Stimulated activated CD4-positive, alpha-beta T cell treated with anti-CD3 and anti-CD28 coated beads, Interleukin-15, amount 100 ng/mL, for 48 hours (primary cell): ENCODE results near the gene ACBD4.

Experiments used
- DNase-seq, 2 donors: peaks; one replicate each; pipeline ENCODE4 v3.0.0-alpha.2; 2020; ENCODE audit warnings: low read depth in 2 of 2

Gene ACBD4, protein sequence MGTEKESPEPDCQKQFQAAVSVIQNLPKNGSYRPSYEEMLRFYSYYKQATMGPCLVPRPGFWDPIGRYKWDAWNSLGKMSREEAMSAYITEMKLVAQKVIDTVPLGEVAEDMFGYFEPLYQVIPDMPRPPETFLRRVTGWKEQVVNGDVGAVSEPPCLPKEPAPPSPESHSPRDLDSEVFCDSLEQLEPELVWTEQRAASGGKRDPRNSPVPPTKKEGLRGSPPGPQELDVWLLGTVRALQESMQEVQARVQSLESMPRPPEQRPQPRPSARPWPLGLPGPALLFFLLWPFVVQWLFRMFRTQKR

DNA sequence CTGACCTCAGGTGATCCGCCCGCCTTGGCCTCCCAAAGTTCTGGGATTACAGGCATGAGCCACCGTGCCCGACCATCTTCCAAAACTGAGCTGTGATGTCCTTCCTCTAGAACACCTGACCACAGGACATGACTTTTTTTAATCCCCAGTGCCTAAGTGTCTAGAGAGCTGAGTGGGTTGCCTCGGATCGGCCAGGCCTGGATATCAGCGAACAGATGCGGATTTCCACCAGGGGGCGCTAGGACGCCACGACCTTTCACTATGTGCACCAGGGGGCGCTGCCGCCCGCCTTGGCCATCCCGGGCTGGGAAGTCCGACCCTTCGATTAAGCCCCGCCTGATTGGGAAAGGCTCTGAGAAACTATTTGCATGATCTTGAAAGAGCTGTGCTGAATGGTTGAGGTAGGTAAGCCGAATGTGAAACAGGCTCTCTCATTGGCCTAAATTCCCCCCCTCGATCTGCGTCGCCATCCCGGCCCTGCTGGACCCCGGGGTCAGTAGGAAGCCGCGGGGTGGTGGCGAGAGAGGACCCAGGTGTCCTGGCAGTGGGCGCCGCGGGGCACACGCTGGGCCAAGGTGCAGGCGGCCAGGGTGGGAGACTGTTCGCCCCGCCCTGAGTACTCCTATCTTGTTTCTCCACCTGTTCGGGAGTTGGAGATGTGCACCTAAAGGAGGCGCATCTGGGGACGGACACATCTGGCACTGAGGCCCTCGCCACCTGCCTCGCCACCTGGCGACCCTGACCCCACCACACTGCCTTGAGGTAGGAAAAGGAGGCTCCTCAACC is at the start of gene ACBD4:
Gene ACBD4 (plus strand): TSS at position 496 of the 786 bp plus-strand sequence. CDS start 458 bp downstream, outside the sequence.
- DNase-seq: peak; percentile 94 to 95

DNA sequence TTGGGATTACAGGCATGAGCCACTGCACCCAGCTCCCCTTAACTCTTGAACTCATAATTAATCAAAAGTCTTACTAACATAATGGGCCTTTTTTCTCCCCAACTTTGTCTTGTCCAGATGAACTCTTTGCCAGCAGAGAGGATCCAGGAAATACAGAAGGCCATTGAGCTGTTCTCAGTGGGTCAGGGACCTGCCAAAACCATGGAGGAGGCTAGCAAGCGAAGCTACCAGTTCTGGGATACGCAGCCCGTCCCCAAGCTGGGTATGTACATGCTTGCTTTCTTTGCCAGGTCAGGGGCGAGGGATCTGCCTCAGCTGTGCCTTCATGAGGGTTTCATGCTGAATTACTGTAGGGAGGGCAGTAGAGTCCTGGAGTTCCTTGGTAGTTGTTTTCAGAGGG is 49.1 kb upstream of the ACBD4 start:
- no peak for DNase-seq

DNA sequence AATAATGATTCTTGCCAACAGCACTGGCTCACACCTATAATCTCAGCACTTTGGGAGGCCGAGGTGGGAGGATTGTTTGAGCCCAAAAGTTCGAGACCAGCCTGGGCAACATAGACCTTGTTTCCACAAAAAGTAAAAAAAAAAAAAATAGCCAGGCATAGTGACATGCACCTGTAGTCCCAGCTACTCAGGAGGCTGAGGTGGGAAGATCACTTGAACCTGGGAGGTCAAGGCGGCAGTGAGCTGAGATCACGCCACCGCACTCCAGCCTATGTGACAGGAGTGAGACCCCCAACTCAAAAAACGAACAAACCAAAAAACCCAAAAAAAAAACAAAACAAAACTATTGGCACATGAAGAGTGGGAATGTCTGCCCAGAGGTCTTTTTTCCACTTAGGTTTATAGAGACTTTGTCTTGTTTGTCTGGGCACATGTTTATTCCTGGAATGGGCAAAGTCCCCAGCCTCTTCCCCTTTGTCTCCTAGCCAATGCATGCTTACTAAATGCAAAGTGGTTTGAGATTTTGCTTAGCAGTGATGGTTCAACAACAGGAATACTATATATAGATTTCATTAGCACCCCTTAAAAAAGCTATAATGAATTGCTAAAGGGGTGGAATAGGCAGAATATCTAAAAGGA is 48.5 kb upstream of the ACBD4 start:
- DNase-seq: no peak

DNA sequence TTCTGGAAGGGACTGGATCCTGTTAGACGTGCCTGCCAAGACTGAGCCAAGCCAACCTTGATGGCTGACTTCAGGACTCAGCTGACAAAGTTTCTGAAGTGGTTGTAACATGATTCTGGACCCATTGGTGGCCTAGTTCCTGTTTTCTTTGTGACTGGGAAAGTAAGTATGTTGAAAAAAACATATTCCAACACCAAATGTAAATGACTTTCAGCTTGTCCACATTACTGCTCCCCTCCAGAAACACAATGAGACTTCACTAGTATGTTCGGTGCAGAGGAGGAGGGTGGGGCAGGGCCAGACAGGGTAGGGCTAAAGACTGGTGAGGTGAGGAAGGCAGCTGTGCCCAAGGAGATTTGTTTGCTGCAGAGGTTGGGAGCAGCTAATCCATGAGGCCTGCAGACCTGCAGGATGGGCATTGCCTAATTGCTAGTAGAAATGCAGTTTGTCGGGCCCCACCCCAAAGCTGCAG is 47.9 kb upstream of the ACBD4 start:
- DNase-seq: no peak

DNA sequence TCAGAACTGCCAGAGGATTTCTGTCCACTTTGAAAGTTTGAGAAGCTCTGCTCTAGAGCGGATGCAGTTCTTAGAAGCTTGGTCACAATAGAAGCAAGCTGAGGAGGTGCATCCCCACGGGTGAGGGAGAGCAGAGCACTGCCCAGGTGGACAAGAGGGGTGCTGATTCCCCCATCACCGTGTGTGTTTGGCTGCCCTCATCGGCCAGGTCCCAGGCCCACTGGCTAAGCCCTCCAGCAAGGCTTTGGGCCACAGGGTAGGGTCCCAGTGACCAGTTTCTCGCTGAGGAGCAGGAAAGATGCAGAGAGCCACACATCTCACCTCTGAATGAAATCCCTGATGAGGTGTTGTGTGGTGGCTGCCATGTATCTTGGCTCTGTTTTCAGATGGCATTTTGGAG is 47.5 kb upstream of the ACBD4 start:
- DNase-seq: no peak

DNA sequence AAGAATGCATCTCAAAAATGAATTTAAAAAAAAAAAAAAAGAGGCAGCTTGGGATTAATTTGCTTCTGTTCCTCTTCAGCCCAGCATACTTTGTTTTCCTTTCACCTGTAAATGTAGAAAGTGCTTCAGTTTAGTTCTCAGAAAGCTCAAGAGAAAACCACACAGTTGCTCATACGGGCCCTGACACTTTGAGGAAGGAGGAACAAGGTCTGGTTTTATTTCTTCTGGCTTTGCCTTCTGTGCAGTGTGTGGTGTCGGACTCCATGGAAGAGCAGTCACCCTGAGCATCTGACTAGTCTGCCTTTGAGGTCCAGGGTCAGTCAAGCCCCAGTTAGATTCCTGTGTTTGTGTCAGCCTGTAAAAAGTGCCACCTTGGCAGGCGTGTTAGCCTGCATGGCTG is 46.7 kb upstream of the ACBD4 start:
- no peak for DNase-seq

DNA sequence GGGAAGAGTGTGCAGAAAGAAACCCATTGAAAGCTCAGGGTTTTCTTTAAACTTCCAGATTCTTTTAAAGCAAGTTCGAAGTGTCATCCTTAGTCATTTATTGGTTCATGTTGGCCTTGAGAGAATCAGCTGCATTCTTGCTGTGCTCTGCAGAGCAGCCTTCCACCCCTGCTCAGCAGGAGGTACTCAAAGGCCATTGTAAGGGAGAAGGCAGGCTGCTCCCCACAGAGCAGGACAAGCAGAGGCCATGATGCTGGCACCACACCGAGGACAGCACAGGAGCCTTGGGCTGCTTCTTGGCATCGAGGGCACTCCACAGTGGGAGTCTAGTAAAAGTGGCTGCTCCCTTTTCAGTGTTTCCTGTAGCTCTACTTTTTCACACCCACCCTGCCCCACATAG is 44.8 kb upstream of the ACBD4 start:
- DNase-seq: no peak

DNA sequence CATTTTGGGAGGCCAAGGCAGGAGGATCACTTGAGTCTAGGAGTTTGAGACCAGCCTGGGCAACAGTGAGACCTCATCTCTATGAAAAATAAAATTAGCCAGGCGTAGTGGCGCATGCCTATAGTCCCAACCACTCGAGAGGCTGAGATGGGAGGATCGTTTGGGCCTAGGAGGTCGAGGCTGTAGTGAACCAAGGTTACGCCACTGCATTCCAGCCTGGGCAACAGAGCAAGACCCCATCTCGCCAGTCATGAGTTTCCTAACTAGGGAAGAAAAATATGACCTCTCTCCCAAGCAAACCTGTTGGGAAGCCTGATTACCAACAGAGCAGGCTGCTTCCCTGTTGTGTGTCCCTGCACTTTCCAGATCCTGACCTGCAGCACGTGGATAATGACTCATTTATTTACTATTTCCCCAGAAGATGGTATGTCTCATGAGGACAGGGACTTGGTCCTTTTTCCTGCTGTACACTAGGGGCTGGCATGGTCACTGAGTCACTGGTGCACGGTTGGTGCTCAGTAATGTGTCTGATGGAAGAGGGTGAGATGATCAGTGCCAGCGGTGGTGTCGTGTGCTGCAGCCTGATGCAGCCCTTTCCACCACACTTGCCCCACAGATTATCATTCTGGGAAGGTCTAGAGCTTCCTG is 43.6 kb upstream of the ACBD4 start:
- DNase-seq: no peak

DNA sequence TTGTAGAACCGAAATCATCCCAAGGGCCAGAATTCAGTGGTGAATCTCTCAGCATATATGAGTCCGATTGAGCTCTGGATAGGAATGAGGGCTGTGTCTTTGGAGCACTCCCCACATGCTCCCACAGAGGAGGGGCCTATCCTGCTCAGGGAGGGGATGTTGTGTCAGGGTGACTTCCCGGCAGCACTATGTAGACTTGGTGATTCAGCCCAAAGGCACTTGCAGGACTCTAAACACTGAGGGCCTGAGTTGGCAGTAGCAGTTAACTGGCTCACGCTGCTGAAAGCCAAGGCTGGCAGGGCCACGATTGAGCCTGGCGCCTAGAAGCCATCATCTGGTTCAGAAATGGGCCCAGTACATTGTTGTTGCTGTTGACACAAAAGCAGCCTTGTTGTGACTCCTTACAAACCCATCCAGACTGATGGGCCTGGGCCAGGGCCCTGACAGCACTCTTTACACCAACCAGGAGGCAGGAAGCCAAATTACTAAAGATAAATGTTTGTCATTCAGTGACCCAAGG is 42.5 kb upstream of the ACBD4 start:
- DNase-seq: no peak

DNA sequence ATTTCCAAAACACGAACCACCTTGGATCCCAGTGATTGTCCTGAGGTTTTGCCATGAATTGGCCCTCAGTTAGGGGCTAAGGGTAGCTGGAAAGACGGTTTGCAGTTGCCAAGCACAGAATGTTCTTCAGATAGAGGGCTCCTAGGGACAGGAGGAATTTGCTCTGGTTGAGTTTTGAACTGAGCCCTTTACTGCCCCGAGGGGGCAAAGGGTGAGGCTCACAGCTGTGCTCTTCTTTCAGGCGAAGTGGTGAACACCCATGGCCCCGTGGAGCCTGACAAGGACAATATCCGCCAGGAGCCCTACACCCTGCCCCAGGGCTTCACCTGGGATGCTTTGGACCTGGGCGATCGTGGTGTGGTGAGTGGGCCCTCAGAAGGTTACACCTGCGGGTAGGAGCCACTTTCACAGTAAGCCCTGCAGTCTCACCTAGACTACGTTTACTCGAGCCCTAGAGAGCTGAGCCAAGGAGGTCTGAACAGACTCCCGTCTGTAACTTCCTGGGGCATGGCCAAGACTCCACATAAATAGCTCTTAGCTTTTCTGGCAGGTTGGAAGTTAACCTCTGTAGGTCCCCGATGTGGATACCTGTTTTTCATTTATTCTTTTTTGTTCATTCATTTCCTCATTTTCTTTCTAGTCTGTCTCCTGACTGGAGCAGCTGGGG is 41.9 kb upstream of the ACBD4 start:
- no peak for DNase-seq

DNA sequence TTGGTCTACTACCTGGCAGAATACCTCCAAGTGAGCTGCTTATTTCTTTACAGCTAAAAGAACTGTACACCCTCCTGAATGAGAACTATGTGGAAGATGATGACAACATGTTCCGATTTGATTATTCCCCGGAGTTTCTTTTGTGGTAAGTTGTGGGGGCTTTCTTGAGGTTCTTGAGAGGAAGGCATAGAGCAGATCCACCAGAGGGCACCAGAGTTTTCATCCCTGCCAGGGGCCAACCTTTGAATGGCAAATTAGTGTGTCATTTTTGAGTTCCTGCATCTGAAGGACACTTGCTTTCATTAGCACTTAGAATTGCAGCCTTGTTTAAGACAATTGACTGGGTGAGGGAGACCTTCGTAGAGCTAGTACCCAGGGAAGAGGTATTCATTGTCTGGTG is 39.3 kb upstream of the ACBD4 start:
- DNase-seq: no peak

DNA sequence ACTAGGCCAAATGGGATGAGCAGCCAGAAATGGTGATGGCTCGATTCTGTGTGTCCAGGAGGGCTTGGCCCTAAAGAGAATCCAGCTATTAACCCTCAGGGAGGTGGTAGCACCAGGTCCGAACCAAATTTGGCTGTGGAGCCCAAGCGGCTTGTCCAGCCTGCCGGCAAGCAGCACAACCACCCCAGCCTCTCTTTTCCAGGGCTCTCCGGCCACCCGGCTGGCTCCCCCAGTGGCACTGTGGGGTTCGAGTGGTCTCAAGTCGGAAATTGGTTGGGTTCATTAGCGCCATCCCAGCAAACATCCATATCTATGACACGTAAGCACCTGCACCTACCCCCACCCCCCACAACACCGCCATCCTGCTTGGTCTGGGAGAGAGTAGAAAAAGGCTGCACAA is 38.6 kb upstream of the ACBD4 start:
- DNase-seq: no peak

DNA sequence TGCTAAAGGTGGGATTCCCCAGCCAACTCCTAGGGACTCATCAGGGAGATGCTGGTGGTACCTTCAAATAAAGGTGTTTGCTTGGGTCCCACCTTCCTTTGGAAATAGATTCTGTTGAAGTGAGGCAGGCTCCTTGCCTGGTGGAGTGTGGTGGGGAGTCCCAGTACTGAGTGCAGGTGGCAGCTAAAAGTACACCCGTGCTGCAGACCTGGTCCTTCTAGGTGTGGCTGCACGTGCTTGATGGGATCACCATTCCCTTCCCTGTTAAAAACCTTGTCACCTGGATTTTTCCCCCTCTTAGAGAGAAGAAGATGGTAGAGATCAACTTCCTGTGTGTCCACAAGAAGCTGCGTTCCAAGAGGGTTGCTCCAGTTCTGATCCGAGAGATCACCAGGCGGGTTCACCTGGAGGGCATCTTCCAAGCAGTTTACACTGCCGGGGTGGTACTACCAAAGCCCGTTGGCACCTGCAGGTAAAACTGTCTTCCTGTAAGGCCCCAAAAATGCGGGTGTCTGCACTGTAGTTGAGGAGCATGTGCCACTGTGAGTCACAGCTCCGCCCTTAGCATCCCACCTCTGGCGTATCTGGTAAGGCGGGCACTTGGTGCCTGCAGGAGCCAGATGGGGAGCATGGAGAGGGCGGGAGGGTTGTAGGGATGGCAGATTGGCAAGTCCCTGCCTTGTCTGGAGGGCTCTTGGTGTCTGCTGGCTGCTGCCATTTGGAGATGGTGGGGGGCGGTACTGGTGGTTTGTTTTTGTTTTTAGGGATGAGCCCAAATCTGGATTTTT is 37.2 kb upstream of the ACBD4 start:
- no peak for DNase-seq

DNA sequence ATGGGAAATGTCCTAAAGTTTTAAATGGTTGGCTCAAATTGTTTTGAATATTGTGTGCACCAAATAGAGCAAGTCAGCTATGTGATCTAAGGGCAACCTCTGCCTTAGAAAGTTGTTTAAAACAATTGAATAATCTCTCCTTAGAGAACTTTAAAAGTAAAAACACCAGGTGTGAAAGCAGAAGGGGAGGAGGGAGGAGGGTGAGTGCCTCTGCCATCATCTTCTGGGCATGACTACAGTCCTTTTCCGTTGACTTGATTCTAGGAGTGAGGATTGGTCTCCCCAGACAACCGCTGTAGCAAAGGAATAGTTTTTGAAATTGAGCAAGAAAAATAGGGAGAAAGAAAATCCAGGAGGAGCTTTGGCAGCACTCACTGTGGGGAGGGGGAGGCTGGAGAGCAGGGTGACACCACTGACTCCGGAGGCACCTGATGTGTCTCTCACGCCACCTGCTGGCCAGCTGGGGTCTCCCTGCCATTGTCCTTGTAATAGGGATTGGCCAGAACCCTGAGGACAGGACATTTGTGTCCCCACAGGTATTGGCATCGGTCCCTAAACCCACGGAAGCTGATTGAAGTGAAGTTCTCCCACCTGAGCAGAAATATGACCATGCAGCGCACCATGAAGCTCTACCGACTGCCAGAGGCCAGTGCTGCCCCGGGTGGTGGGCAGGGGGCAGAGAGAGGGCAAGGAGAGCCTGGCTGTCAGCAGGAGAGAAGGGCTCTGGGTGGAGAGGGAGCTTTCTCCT is 36.4 kb upstream of the ACBD4 start:
- peak; percentile 43 to 71 for DNase-seq

DNA sequence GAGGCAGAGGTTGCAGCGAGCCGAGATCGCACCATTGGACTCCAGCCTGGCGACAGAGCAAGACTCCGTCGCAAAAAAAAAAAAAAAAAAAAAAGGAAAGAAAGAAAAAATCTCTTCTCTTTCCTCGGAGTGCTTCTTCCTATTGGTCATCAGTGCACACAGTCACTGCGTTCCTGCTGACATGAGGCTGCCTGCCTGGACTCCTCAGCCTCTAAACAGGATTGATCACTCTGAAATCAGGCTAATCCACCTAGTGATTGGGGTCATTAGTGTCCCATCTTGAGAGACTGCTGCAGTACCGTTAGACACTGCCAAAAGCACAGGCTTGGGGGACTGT is 34.0 kb upstream of the ACBD4 start:
- no peak for DNase-seq

DNA sequence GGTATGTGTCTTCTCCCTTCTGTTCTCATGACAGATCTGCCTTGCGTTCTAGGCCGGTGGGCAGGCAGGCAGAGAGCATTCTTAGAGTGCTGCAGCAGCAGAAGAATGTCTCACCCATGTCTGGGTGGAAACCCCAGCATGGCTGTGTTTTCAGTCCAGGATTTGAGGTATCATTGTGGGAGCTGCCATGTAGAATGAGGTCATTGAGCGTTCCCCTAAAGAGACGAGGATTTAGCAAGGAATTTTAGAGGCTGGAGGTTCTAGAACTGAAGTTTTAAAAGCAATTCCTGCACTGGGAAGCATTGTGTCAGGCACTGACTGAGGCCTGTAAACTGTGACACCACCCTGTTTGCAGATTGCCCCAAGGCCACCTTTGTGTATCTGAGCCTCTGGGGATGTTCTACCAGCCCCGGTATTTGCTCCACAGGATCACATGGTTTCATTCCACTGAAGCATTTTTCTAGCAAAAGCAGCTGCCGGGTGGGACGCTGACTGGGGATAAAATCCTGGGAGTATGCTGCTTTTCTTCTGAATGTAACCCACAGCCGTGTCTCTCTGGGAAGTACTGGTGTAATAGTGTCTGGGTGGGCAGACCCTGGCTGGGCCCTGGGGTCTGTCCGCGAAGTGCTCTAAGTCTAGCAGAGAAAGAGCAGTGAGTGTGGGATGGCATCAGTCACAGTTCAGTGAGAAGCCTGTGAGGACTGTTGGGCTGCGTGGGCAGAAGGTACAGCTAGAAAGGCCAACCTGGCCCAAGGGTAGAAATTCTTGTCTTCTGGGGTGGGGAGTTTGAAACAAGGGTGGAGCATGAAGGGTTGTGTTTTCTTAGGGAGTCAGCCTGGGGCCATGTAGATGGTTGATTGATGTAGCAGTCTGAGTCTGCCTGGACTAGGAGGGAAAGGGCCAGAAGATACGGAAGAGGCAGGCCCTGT is 33.3 kb upstream of the ACBD4 start:
- DNase-seq: no peak

DNA sequence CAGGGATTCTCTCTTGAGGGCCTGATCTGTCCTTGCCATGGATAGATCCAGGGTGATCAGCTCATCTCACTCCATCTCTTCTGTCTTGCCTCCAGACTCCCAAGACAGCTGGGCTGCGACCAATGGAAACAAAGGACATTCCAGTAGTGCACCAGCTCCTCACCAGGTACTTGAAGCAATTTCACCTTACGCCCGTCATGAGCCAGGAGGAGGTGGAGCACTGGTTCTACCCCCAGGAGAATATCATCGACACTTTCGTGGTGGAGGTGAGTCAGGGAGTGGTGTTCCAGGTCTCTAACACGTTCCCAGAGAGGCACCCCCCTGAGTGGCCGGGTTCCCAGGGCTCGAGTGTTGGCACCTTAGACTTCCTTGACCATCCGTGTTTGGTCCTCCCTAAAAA is 32.6 kb upstream of the ACBD4 start:
- no peak for DNase-seq

DNA sequence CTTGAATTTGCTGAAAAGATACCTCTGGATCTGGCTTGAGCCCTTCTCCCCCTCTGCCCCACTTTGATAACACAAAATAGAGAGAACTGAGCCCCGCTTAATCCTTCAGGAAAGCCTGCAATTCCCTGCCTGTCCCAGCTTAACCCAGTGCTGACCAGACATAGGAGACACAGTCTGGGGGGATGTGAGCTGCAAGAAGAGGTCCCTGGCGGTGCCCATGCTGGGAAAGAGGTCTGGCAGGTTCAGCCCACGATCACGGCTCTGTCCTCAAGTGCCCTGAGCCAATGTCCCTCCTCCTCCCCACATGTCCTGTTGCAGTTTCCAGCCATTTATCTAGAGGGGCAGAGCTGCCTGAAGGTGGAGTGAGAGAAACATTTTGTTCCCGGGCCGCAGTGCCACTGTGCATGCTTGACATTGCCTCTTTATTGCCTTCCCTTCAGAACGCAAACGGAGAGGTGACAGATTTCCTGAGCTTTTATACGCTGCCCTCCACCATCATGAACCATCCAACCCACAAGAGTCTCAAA is 32.2 kb upstream of the ACBD4 start:
- no peak for DNase-seq

DNA sequence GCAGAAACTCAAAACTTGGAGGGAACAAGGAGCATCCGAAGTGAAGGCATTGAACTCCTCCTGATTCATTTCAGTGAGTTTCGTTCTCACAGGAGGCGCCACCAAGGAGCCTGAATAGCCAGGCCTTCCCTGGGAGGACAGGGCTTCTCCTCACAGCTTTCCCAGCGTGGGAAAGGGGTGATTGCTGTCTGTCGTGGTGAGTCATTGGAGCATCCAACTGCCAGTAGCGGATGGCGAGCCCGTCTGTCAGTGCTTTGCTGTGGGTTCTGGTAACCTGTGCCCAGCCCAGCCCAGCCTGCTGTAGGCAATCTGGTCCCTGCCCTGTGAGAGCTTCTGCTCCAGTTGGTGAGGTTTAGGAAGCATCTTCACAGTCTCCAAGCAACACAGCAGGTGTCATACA is 31.5 kb upstream of the ACBD4 start:
- DNase-seq: no peak
